Measurements from ENCODE around the gene KCNC2. TPM values are rescaled to one million over a fixed set of nuclear protein-coding genes. Genes with fewer than 3 reads are reported as not detected.

KCNC2 gene
- total RNA-seq, 1 donor from 2014 or later: not detected

- no peak overlapping the region for H3K27ac Mint-ChIP-seq
- H3K27me3 Mint-ChIP-seq (ENCODE audit: insufficient read depth): no peaks in the 10 kb centered on the region
- DNase-seq (ENCODE audit: low spot score): no peak
- H3K36me3 Mint-ChIP-seq (ENCODE audit: low read depth): no peaks in the 10 kb centered on the region
- H3K4me1 Mint-ChIP-seq (ENCODE audit: low read depth): no peaks in the 10 kb centered on the region
- H3K9me3 Mint-ChIP-seq: no peaks in the 10 kb centered on the region
- intact Hi-C loops (cut with micrococcal nuclease): no loop called here
- H3K4me3 Mint-ChIP-seq: no peak overlapping the region
Observed at GRCh38 chr12:75086091-75087038, 123.3 kb downstream of the KCNC2 start.

- Mint-ChIP-seq H3K36me3 (ENCODE audit: low read depth) (no peaks in the 10 kb centered on the region), H3K9me3 (no peaks in the 10 kb centered on the region), H3K27ac (no peak overlapping the region), H3K4me1 (ENCODE audit: low read depth) (no peaks in the 10 kb centered on the region), H3K27me3 (ENCODE audit: insufficient read depth) (no peaks in the 10 kb centered on the region), H3K4me3 (no peak overlapping the region)
- no peak for DNase-seq (ENCODE audit: low spot score)
- intact Hi-C loops (cut with micrococcal nuclease): no loop called here
Observed at GRCh38 chr12:75081305-75081704, 128.3 kb downstream of the KCNC2 start.

- Mint-ChIP-seq H3K4me3 (no peak overlapping the region), H3K27ac (no peak overlapping the region), H3K9me3 (no peaks in the 10 kb centered on the region), H3K27me3 (ENCODE audit: insufficient read depth) (no peaks in the 10 kb centered on the region), H3K4me1 (ENCODE audit: low read depth) (no peaks in the 10 kb centered on the region), H3K36me3 (ENCODE audit: low read depth) (no peaks in the 10 kb centered on the region)
- no peak for DNase-seq (ENCODE audit: low spot score)
- intact Hi-C loops (cut with micrococcal nuclease): no loop called here
Observed at GRCh38 chr12:75080582-75080981, 129.1 kb downstream of the KCNC2 start.

GRCh38 chr12:75065482-75065881, 144.2 kb downstream of the KCNC2 start:
- H3K9me3 Mint-ChIP-seq: no peaks in the 10 kb centered on the region
- intact Hi-C loops (cut with micrococcal nuclease): no loop called here
- H3K36me3 Mint-ChIP-seq (ENCODE audit: low read depth): no peaks in the 10 kb centered on the region
- H3K4me3 Mint-ChIP-seq: no peak overlapping the region
- no peaks in the 10 kb centered on the region for H3K4me1 Mint-ChIP-seq (ENCODE audit: low read depth)
- no peak for DNase-seq (ENCODE audit: low spot score)
- no peaks in the 10 kb centered on the region for H3K27me3 Mint-ChIP-seq (ENCODE audit: insufficient read depth)
- H3K27ac Mint-ChIP-seq: no peak overlapping the region

GRCh38 chr12:75062691-75063090, 146.9 kb downstream of the KCNC2 start:
- H3K27me3 Mint-ChIP-seq (ENCODE audit: insufficient read depth): no peaks in the 10 kb centered on the region
- no peaks in the 10 kb centered on the region for H3K4me1 Mint-ChIP-seq (ENCODE audit: low read depth)
- intact Hi-C loops (cut with micrococcal nuclease): no loop called here
- no peaks in the 10 kb centered on the region for H3K36me3 Mint-ChIP-seq (ENCODE audit: low read depth)
- no peak overlapping the region for H3K27ac Mint-ChIP-seq
- H3K9me3 Mint-ChIP-seq: no peaks in the 10 kb centered on the region
- no peak overlapping the region for H3K4me3 Mint-ChIP-seq
- no peak for DNase-seq (ENCODE audit: low spot score)

GRCh38 chr12:75058228-75058627, 151.4 kb downstream of the KCNC2 start:
- Mint-ChIP-seq H3K9me3 (no peaks in the 10 kb centered on the region), H3K4me1 (ENCODE audit: low read depth) (no peaks in the 10 kb centered on the region), H3K27me3 (ENCODE audit: insufficient read depth) (no peaks in the 10 kb centered on the region), H3K27ac (no peak overlapping the region), H3K4me3 (no peak overlapping the region), H3K36me3 (ENCODE audit: low read depth) (no peaks in the 10 kb centered on the region)
- no peak for DNase-seq (ENCODE audit: low spot score)
- intact Hi-C loops (cut with micrococcal nuclease): no loop called here

- DNase-seq (ENCODE audit: low spot score): no peak
- intact Hi-C loops (cut with micrococcal nuclease): no loop called here
- H3K27me3 Mint-ChIP-seq (ENCODE audit: insufficient read depth): no peaks in the 10 kb centered on the region
- no peaks in the 10 kb centered on the region for H3K4me1 Mint-ChIP-seq (ENCODE audit: low read depth)
- no peak overlapping the region for H3K27ac Mint-ChIP-seq
- no peak overlapping the region for H3K4me3 Mint-ChIP-seq
- no peaks in the 10 kb centered on the region for H3K9me3 Mint-ChIP-seq
- H3K36me3 Mint-ChIP-seq (ENCODE audit: low read depth): no peaks in the 10 kb centered on the region
Observed at GRCh38 chr12:75048767-75049166, 160.9 kb downstream of the KCNC2 start.

GRCh38 chr12:75047885-75048525, 161.6 kb downstream of the KCNC2 start:
- Mint-ChIP-seq H3K27ac (no peak overlapping the region), H3K9me3 (no peaks in the 10 kb centered on the region), H3K4me1 (ENCODE audit: low read depth) (no peaks in the 10 kb centered on the region), H3K4me3 (no peak overlapping the region), H3K36me3 (ENCODE audit: low read depth) (no peaks in the 10 kb centered on the region), H3K27me3 (ENCODE audit: insufficient read depth) (no peaks in the 10 kb centered on the region)
- DNase-seq (ENCODE audit: low spot score): no peak
- intact Hi-C loops (cut with micrococcal nuclease): no loop called here

- intact Hi-C loops (cut with micrococcal nuclease): no loop called here
- no peaks in the 10 kb centered on the region for H3K36me3 Mint-ChIP-seq (ENCODE audit: low read depth)
- H3K4me1 Mint-ChIP-seq (ENCODE audit: low read depth): no peaks in the 10 kb centered on the region
- H3K9me3 Mint-ChIP-seq: no peaks in the 10 kb centered on the region
- DNase-seq (ENCODE audit: low spot score): no peak
- no peak overlapping the region for H3K4me3 Mint-ChIP-seq
- no peak overlapping the region for H3K27ac Mint-ChIP-seq
- no peaks in the 10 kb centered on the region for H3K27me3 Mint-ChIP-seq (ENCODE audit: insufficient read depth)
Observed at GRCh38 chr12:75042125-75042524, 167.5 kb downstream of the KCNC2 start.

- intact Hi-C loops (cut with micrococcal nuclease): no loop called here
- Mint-ChIP-seq H3K4me1 (ENCODE audit: low read depth) (no peaks in the 10 kb centered on the region), H3K9me3 (no peaks in the 10 kb centered on the region), H3K27ac (no peak overlapping the region), H3K27me3 (ENCODE audit: insufficient read depth) (no peaks in the 10 kb centered on the region), H3K36me3 (ENCODE audit: low read depth) (no peaks in the 10 kb centered on the region), H3K4me3 (no peak overlapping the region)
- no peak for DNase-seq (ENCODE audit: low spot score)
Observed at GRCh38 chr12:75041472-75041871, 168.2 kb downstream of the KCNC2 start.

- H3K4me1 Mint-ChIP-seq (ENCODE audit: low read depth): no peaks in the 10 kb centered on the region
- intact Hi-C loops (cut with micrococcal nuclease): no loop called here
- no peaks in the 10 kb centered on the region for H3K36me3 Mint-ChIP-seq (ENCODE audit: low read depth)
- H3K4me3 Mint-ChIP-seq: no peak overlapping the region
- H3K27me3 Mint-ChIP-seq (ENCODE audit: insufficient read depth): no peaks in the 10 kb centered on the region
- DNase-seq (ENCODE audit: low spot score): no peak
- H3K9me3 Mint-ChIP-seq: peaks cover 42% of the 10 kb centered on the region
- no peak overlapping the region for H3K27ac Mint-ChIP-seq
Observed at GRCh38 chr12:75020068-75020557, 189.5 kb downstream of the KCNC2 start.

- intact Hi-C loops (cut with micrococcal nuclease): no loop called here
- Mint-ChIP-seq H3K4me1 (ENCODE audit: low read depth) (no peaks in the 10 kb centered on the region), H3K4me3 (no peak overlapping the region), H3K27ac (no peak overlapping the region), H3K27me3 (ENCODE audit: insufficient read depth) (no peaks in the 10 kb centered on the region), H3K9me3 (peaks cover 11% of the 10 kb centered on the region), H3K36me3 (ENCODE audit: low read depth) (no peaks in the 10 kb centered on the region)
- DNase-seq (ENCODE audit: low spot score): no peak
Observed at GRCh38 chr12:75011120-75011519, 198.5 kb downstream of the KCNC2 start.

- intact Hi-C loops (cut with micrococcal nuclease): no loop called here
- Mint-ChIP-seq H3K27me3 (ENCODE audit: insufficient read depth) (no peaks in the 10 kb centered on the region), H3K36me3 (ENCODE audit: low read depth) (no peaks in the 10 kb centered on the region), H3K4me1 (ENCODE audit: low read depth) (no peaks in the 10 kb centered on the region), H3K4me3 (no peak overlapping the region), H3K9me3 (no peaks in the 10 kb centered on the region), H3K27ac (no peak overlapping the region)
- DNase-seq (ENCODE audit: low spot score): no peak
Observed at GRCh38 chr12:75007133-75007532, 202.5 kb downstream of the KCNC2 start.

All from activated T-helper 1 cell treated with anti-CD3 and anti-CD28 coated beads, Interleukin-12 subunit alpha, Interleukin-12 subunit beta, Interleukin-2, Interleukin-4 antibody, amounts not matched to agents 30 ng/mL and 10 ng/mL and 1 ng/mL, durations not matched to agents 14 hours and 24 hours and 36 hours (primary cell).